CD4-positive, CD25-positive, alpha-beta regulatory T cell (primary cell): ENCODE measurements around the gene ASTN1. TPM values are rescaled to one million over a fixed set of nuclear protein-coding genes. Genes with fewer than 3 reads are reported as not detected.

Experiments used
- ATAC-seq, 2 donors: fragments of 150-1000 bp; cut with Tn5 transposase; one replicate each; pipeline ENCODE4 v1.10.0; 2021; ENCODE audit warnings: low read depth in 2 of 2, moderate number of reproducible peaks in 2 of 2, moderate library complexity in 1 of 2
- DNase-seq, 3 donors: peaks; one replicate each; pipeline versions ENCODE4 v3.0.0 to v3.0.0-alpha.2; 2012 to 2022; ENCODE audit warnings: mixed read lengths in 1 of 3
- H3K27ac ChIP-seq: one replicate; pipeline ENCODE4 v1.7.0; 2013; ENCODE audit warnings: mild to moderate bottlenecking, low read length; ENCODE audit not compliant: insufficient read depth, poor library complexity, severe bottlenecking
- H3K27me3 ChIP-seq: one replicate; pipeline ENCODE4 v1.7.0; 2013; ENCODE audit warnings: low read length; ENCODE audit not compliant: control insufficient read depth, insufficient read depth
- H3K36me3 ChIP-seq: one replicate; pipeline ENCODE4 v1.7.0; 2013; ENCODE audit warnings: mild to moderate bottlenecking, low read length, moderate library complexity; ENCODE audit not compliant: control insufficient read depth, insufficient read depth
- H3K4me1 ChIP-seq: 2 replicates; pipeline ENCODE4 v1.7.0; 2013; ENCODE audit warnings: mild to moderate bottlenecking, low read length; ENCODE audit not compliant: insufficient read depth, control insufficient read depth, poor library complexity, severe bottlenecking
- H3K4me3 ChIP-seq: one replicate; pipeline ENCODE4 v1.7.0; 2013; ENCODE audit warnings: low read depth, mild to moderate bottlenecking, low read length, moderate library complexity
- H3K9me3 ChIP-seq, 2 experiments: 1 replicate in 1 of 2; 2 replicates in 1 of 2; pipeline ENCODE4 v1.7.0; 2013; ENCODE audit warnings: low read length in 2 of 2, mild to moderate bottlenecking in 1 of 2, moderate library complexity in 1 of 2; ENCODE audit not compliant: control insufficient read depth in 2 of 2
- H3K27ac Mint-ChIP-seq, 3 donors: one replicate each; pipeline ENCODE4 v1.8.0; 2020 to 2022; ENCODE audit warnings: mild to moderate bottlenecking in 3 of 3, mixed read lengths in 3 of 3, moderate library complexity in 2 of 3
- H3K27me3 Mint-ChIP-seq: one replicate; pipeline ENCODE4 v1.8.0; 2022; ENCODE audit warnings: mild to moderate bottlenecking, mixed read lengths
- H3K36me3 Mint-ChIP-seq: one replicate; pipeline ENCODE4 v1.8.0; 2020; ENCODE audit warnings: mixed read lengths
- H3K4me1 Mint-ChIP-seq, 4 donors: one replicate each; pipeline ENCODE4 v1.8.0; 2020 to 2022; ENCODE audit warnings: mixed read lengths in 4 of 4, mild to moderate bottlenecking in 1 of 4
- H3K4me3 Mint-ChIP-seq, 4 donors: one replicate each; pipeline ENCODE4 v1.8.0; 2020 to 2022; ENCODE audit warnings: mild to moderate bottlenecking in 4 of 4, mixed read lengths in 4 of 4, moderate library complexity in 3 of 4
- H3K9me3 Mint-ChIP-seq, 7 donors: one replicate each; pipeline ENCODE4 v1.8.0; 2020 to 2022; ENCODE audit warnings: mixed read lengths in 7 of 7, mild to moderate bottlenecking in 3 of 7, moderate library complexity in 2 of 7
- polyA plus RNA-seq, 4 donors: library from polyadenylated mRNA; unstranded; fragments of 300-500 nt; fragmentation: Illumina TruSeq; gene quantifications; one replicate each; pipeline ENCODE4 v1.2.3, GENCODE V29; 2021
- total RNA-seq: library from RNA; stranded (reverse); gene quantifications from one replicate; pipeline ENCODE4 v1.2.3, GENCODE V29; 2022

Gene ASTN1
- total and polyA plus RNA-seq, 5 donors from 2014 or later: not detected

DNA sequence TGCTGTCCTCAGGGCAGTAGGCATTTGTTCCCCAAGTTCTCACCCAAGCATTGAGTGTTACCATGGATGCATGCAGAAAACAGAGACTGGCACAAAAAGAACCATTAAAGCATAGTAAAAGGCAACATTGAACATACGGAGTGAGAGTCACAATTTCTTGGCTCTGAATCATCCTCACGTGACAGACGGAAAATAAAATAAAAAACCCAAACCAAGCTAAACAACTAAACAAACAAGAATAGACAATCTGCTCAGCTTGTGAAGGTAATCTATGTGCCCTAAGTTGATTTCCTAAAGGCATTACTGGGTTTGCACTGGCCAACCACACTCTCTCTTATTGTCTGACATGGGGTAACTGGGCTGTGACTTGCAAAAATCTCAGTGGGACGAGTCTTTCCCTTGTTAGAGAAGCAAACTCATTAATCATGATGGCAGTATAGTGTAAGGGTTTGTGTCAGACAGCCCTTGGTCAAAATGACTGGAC is 306.0 kb downstream of the ASTN1 start:
- Histone ChIP-seq H3K27ac (no peak overlapping the region), H3K4me1 (no peaks in the 10 kb centered on the region), H3K4me3 (no peak overlapping the region), H3K27me3 (no peaks in the 10 kb centered on the region), H3K36me3 (no peaks in the 10 kb centered on the region), H3K9me3 (no peaks in the 10 kb centered on the region)
- no peaks in the 10 kb centered on the region for H3K4me1 Mint-ChIP-seq
- H3K27me3 Mint-ChIP-seq: no peaks in the 10 kb centered on the region
- DNase-seq (no peak), ATAC-seq (no peak)
- peaks cover 0 to 3% (median 0%) of the 10 kb centered on the region in 7 donors for H3K9me3 Mint-ChIP-seq
- no peaks in the 10 kb centered on the region for H3K36me3 Mint-ChIP-seq
- no peak overlapping the region for H3K27ac Mint-ChIP-seq
- no peak overlapping the region for H3K4me3 Mint-ChIP-seq

DNA sequence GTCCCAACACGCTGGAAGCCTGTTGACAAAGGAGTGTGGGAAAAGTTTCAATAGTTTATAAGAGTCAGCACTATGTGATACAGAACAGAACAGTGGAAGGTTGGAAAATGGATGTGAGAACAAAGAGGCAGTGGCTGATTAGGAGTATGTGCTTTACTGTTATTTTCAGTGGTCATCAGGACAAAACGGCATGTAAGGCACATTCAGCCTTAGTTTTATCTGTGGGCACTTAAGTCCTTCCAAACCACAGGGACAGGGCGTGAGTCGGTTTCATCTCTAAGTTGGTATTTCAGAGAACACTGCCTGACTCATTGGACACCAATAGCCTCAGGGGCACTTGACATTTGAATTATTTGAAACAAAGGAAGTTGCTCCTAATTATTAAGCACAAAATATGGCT is 306.9 kb downstream of the ASTN1 start:
- Histone ChIP-seq H3K27me3 (no peaks in the 10 kb centered on the region), H3K36me3 (no peaks in the 10 kb centered on the region), H3K27ac (no peak overlapping the region), H3K9me3 (no peaks in the 10 kb centered on the region), H3K4me1 (no peaks in the 10 kb centered on the region), H3K4me3 (no peak overlapping the region)
- no peak overlapping the region for H3K4me3 Mint-ChIP-seq
- no peak overlapping the region for H3K27ac Mint-ChIP-seq
- H3K27me3 Mint-ChIP-seq: no peaks in the 10 kb centered on the region
- no peaks in the 10 kb centered on the region for H3K4me1 Mint-ChIP-seq
- H3K36me3 Mint-ChIP-seq: no peaks in the 10 kb centered on the region
- ATAC-seq (no peak), DNase-seq (no peak)
- peaks cover 0 to 3% (median 0%) of the 10 kb centered on the region in 7 donors for H3K9me3 Mint-ChIP-seq

DNA sequence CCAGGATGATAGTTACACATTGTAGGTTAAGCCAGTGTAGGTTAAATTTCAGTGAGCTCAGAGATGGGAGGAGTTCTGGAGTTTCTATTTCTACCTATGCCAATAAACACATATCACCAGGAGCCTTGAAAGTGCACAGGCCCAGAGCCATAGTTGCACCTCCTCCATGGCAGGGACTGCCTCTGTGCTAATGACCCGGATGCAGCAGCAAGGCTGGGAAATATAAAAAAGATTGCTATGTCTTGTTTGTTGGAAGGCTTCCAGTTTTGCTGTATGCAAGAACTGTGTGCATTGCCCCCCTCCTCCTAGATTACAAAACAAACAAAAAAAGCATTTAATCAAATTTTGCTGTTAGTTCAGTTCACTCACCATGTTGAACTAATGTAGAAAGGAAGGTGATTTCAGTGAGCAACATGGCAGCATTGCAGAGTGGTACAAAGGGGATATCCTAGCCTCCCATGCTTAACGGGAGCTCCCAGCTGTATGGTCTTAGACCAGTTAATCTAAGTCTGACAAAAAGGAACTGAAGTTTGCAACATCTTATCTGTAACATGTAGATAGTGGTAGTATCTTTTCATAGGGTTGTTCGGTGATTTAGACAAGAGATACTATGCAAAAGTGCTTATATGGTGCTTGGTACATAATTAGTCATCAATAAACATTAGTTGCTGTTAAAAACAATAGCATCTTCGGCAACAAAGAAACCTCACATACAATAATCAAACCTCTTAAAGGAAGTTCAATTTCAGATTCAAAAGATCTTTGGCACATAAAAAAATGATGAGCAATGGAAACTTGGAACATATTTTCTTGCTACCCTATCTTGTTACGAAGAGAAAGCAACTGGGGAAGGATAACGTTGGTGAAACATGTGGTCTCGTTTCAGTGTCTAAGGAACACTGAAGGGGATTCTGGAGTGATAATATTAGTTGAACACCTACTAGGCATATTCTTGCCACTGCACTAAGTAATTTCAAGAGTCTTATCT is 309.5 kb downstream of the ASTN1 start:
- H3K9me3 ChIP-seq: no peaks in the 10 kb centered on the region
- ATAC-seq (no peak), DNase-seq (no peak)
- H3K9me3 Mint-ChIP-seq: peaks cover 0 to 2% (median 0%) of the 10 kb centered on the region in 7 donors
- H3K27me3 ChIP-seq: no peaks in the 10 kb centered on the region
- no peak overlapping the region for H3K27ac ChIP-seq
- no peaks in the 10 kb centered on the region for H3K27me3 Mint-ChIP-seq
- no peaks in the 10 kb centered on the region for H3K36me3 Mint-ChIP-seq
- no peaks in the 10 kb centered on the region for H3K4me1 ChIP-seq
- H3K4me1 Mint-ChIP-seq: no peaks in the 10 kb centered on the region
- peak overlapping the region in 1 of 4 donors; percentile 49 for H3K4me3 Mint-ChIP-seq
- no peak overlapping the region for H3K27ac Mint-ChIP-seq
- no peak overlapping the region for H3K4me3 ChIP-seq
- no peaks in the 10 kb centered on the region for H3K36me3 ChIP-seq

DNA sequence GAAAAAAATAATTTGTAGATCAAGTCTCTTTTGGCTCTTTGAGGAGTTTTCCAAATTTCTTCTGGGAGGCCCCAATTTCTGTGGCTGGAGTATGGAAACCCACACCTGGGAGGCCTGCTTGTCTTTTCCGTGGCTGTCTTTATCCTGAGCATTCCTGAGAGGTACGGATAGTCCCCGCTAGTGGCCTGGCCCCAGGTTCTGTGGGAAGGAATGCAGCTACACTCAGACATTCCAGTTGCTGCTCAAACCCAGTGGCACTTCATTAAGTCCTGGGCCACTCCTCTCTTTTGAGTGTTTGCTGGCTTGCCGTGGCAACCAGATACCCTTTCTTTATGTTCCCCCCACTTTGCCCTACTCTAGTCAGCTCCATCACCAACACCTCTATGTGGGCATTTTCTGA is 310.4 kb downstream of the ASTN1 start:
- no peak overlapping the region for H3K4me3 Mint-ChIP-seq

DNA sequence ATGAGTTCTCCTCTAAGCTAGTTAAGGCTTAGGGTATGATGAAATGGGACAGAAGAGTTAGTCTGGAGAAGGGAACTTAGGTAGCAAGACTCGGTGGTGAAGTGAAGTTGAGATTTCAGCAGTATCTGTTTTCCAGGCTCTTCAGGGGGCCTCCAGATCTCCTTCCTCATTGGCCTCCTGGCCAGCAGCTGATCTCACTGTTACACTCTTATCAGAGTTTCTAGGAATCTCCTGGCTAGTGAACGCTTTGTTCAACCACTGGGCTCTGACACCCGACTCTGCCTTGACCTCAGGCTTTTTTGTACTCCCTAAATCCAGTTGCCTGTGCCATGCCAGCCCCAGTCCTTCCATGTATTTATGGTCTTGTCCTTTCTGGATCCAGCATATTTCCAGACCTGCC is 311.0 kb downstream of the ASTN1 start:
- no peak for ATAC-seq
- H3K4me1 ChIP-seq: no peaks in the 10 kb centered on the region
- no peak overlapping the region for H3K4me3 ChIP-seq

More for the DNA sequence above, 310.4 kb downstream of the ASTN1 start:
- Histone ChIP-seq H3K27ac (no peak overlapping the region), H3K27me3 (no peaks in the 10 kb centered on the region), H3K4me3 (no peak overlapping the region), H3K4me1 (no peaks in the 10 kb centered on the region), H3K36me3 (no peaks in the 10 kb centered on the region), H3K9me3 (no peaks in the 10 kb centered on the region)
- no peaks in the 10 kb centered on the region for H3K36me3 Mint-ChIP-seq
- DNase-seq (no peak), ATAC-seq (no peak)
- no peaks in the 10 kb centered on the region for H3K27me3 Mint-ChIP-seq
- H3K27ac Mint-ChIP-seq: no peak overlapping the region
- no peaks in the 10 kb centered on the region for H3K4me1 Mint-ChIP-seq
- peaks cover 0 to 1% (median 0%) of the 10 kb centered on the region in 7 donors for H3K9me3 Mint-ChIP-seq

DNA sequence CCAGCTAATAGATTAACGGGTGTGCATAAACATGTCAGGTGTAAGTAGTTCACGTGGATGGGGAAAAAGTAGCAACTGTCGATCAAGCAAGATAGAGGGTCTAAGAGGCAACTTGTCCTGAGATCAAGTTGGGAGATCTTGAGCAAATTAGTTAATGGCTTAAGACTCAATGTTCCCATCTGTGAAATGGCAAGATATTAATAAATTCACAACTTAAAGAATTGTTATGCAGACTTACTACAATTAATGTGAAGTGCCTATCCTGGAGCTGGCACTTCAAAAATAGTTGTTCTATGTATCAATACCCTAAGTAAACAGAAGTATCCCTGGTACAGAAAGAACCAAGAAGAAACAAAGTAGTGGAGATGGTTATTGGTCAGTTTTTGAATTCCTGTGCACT is 312.4 kb downstream of the ASTN1 start:
- Histone ChIP-seq H3K36me3 (no peaks in the 10 kb centered on the region), H3K4me3 (no peak overlapping the region), H3K9me3 (no peaks in the 10 kb centered on the region), H3K27ac (no peak overlapping the region), H3K4me1 (no peaks in the 10 kb centered on the region), H3K27me3 (no peaks in the 10 kb centered on the region)
- DNase-seq: no peak
- no peak overlapping the region for H3K4me3 Mint-ChIP-seq
- no peak for ATAC-seq
- peaks cover 0 to 2% (median 0%) of the 10 kb centered on the region in 7 donors for H3K9me3 Mint-ChIP-seq
- no peak overlapping the region for H3K27ac Mint-ChIP-seq
- H3K27me3 Mint-ChIP-seq: no peaks in the 10 kb centered on the region
- H3K36me3 Mint-ChIP-seq: no peaks in the 10 kb centered on the region
- no peaks in the 10 kb centered on the region for H3K4me1 Mint-ChIP-seq

More for the DNA sequence above, 311.0 kb downstream of the ASTN1 start:
- H3K4me3 Mint-ChIP-seq: no peak overlapping the region
- no peaks in the 10 kb centered on the region for H3K27me3 Mint-ChIP-seq
- H3K27ac ChIP-seq: no peak overlapping the region
- peaks cover 0 to 2% (median 0%) of the 10 kb centered on the region in 7 donors for H3K9me3 Mint-ChIP-seq
- H3K27ac Mint-ChIP-seq: no peak overlapping the region
- H3K4me1 Mint-ChIP-seq: no peaks in the 10 kb centered on the region
- no peaks in the 10 kb centered on the region for H3K27me3 ChIP-seq
- DNase-seq: no peak
- H3K9me3 ChIP-seq: no peaks in the 10 kb centered on the region
- H3K36me3 Mint-ChIP-seq: no peaks in the 10 kb centered on the region
- H3K36me3 ChIP-seq: no peaks in the 10 kb centered on the region

DNA sequence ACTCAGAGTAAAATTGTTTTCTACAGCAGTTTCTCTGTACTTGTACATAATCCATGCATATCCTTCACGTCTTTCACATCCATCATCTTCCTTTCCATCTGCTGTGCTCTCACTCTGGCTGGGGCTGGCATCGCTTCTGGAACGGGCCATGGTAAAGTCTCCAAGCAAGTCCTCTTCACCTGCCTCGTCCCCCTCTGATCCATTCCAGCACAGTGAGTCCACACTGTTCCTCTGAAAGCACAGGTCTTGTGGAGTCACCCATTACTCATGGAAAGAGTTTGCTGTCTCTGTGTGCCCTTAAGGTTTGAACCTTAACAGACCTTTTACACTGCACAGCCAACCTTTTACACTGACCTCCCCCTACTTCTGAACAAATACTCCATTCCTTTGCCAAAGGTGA is 313.6 kb downstream of the ASTN1 start:
- no peaks in the 10 kb centered on the region for H3K36me3 Mint-ChIP-seq

More for the DNA sequence above, 313.6 kb downstream of the ASTN1 start:
- DNase-seq: no peak
- no peaks in the 10 kb centered on the region for H3K9me3 ChIP-seq
- H3K4me1 ChIP-seq: no peaks in the 10 kb centered on the region
- H3K27ac ChIP-seq: no peak overlapping the region
- H3K4me1 Mint-ChIP-seq: no peaks in the 10 kb centered on the region
- H3K27me3 Mint-ChIP-seq: no peaks in the 10 kb centered on the region
- no peak for ATAC-seq
- H3K4me3 Mint-ChIP-seq: no peak overlapping the region
- H3K36me3 ChIP-seq: no peaks in the 10 kb centered on the region
- peaks cover 0 to 2% (median 0%) of the 10 kb centered on the region in 7 donors for H3K9me3 Mint-ChIP-seq
- H3K4me3 ChIP-seq: no peak overlapping the region
- H3K27ac Mint-ChIP-seq: no peak overlapping the region
- H3K27me3 ChIP-seq: no peaks in the 10 kb centered on the region
